Mammary epithelial cell (primary cell): ENCODE results near the gene ERP27.

Experiments
- CTCF ChIP-seq, 2 donors: IDR thresholded peaks in 1 of 2; conservative IDR thresholded peaks in 1 of 2; 2 replicates each; pipeline ENCODE4 v1.5.1; 2011 to 2012; ENCODE audit warnings: inconsistent platforms in 2 of 2, low read length in 2 of 2, mild to moderate bottlenecking in 2 of 2, control low read depth in 1 of 2, low read depth in 1 of 2; ENCODE audit not compliant: insufficient read depth in 1 of 2; ENCODE audit errors: extremely low read depth in 1 of 2
- EZH2 ChIP-seq: IDR thresholded peaks from 2 replicates; pipeline ENCODE4 v1.6.1; 2012; ENCODE audit warnings: low read length, inconsistent platforms, borderline replicate concordance

GRCh38 chr12:14913381-14913781 is 25.0 kb downstream of the ERP27 start:
- TF ChIP-seq EZH2 (no peak), CTCF (conservative IDR thresholded peaks at IDR 0.05 in 1 of 2, IDR thresholded peaks at IDR 0.05 in 1 of 2; ENCODE audit: extremely low read depth in 1 of 2, insufficient read depth in 1 of 2, low read depth in 1 of 2, low read length in 2 of 2) (no peak)
